Effector memory CD8-positive, alpha-beta T cell (primary cell): ENCODE data around the gene LRRC43.
"Not testable (repeated sequence)": the region's sequence is repeated elsewhere in the genome, so short reads cannot be mapped to it uniquely, and the experiment has no call there.

ENCODE experiments used
- ATAC-seq: fragments of 150-1000 bp; cut with Tn5 transposase; replicated peaks from 2 replicates; pipeline ENCODE4 v1.10.0; 2021; ENCODE audit warnings: mild to moderate bottlenecking, moderate library complexity
- DNase-seq, 3 experiments: peaks; one replicate each; pipeline ENCODE4 v3.0.0; 2021
- H3K27ac Mint-ChIP-seq, 2 donors: one replicate each; pipeline ENCODE4 v1.8.0; 2022; ENCODE audit warnings: mild to moderate bottlenecking in 2 of 2, mixed read lengths in 2 of 2, moderate library complexity in 2 of 2
- H3K27me3 Mint-ChIP-seq, 2 donors: one replicate each; pipeline ENCODE4 v1.8.0; 2022; ENCODE audit warnings: mixed read lengths in 2 of 2
- H3K36me3 Mint-ChIP-seq: one replicate; pipeline ENCODE4 v1.8.0; 2022; ENCODE audit warnings: mild to moderate bottlenecking, moderate library complexity, mixed read lengths; ENCODE audit not compliant: insufficient read depth
- H3K4me1 Mint-ChIP-seq, 2 donors: one replicate each; pipeline ENCODE4 v1.8.0; 2022; ENCODE audit warnings: low read depth in 2 of 2, mixed read lengths in 2 of 2
- H3K4me3 Mint-ChIP-seq, 2 donors: one replicate each; pipeline ENCODE4 v1.8.0; 2022; ENCODE audit warnings: mild to moderate bottlenecking in 2 of 2, mixed read lengths in 2 of 2, moderate library complexity in 2 of 2
- H3K9me3 Mint-ChIP-seq, 2 donors: one replicate each; pipeline ENCODE4 v1.8.0; 2022; ENCODE audit warnings: mixed read lengths in 2 of 2

Gene LRRC43

DNA sequence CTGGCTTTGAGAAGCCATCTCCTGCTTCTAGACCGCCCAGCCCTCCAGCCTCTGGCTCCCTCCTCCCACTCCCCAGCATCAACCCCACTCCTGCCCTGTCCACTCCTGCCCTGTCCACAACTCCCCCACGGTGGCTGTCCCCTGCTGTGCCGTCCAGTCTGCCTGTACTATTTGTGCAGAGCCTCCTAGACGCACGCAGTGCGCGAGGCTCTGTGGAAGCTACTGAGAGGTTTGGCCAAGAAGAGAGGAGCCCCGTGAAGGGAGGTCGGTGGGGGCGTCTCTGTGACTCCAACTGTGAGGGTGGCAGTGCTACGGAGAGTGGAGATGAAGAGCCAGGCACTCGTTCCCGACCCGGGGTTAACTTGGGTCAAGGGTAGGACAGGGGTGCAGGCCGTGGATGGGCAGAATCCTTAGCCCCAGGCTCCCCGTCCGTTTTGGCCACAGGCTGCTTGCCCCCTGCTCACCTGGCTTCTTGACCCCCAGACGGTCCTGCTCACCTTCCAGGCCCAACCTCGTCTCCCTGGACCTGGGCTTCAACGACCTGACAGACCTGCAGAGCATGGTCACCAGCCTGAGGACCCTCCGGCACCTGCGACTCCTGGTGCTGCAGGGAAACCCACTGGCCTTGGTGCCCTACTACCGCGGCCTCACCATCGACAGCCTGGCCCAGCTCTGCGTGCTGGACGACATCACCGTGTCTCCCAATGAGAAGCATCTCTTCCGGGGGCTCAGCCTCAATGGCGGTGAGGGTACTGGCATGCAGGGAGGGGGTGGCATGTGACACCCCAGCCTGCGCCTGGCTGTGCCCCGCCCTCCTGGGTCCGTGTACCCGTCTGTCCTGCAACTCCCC, 6.9 kb downstream of the LRRC43 start:
- Mint-ChIP-seq H3K4me1 (peaks cover 5 to 7% of the 10 kb centered on the region in 2 donors), H3K4me3 (no peak overlapping the region), H3K27ac (no peak overlapping the region), H3K9me3 (no peaks in the 10 kb centered on the region), H3K36me3 (no peaks in the 10 kb centered on the region), H3K27me3 (peaks cover 0 to 11% of the 10 kb centered on the region in 2 donors)
- ATAC-seq (no peak), DNase-seq (no peak)

DNA sequence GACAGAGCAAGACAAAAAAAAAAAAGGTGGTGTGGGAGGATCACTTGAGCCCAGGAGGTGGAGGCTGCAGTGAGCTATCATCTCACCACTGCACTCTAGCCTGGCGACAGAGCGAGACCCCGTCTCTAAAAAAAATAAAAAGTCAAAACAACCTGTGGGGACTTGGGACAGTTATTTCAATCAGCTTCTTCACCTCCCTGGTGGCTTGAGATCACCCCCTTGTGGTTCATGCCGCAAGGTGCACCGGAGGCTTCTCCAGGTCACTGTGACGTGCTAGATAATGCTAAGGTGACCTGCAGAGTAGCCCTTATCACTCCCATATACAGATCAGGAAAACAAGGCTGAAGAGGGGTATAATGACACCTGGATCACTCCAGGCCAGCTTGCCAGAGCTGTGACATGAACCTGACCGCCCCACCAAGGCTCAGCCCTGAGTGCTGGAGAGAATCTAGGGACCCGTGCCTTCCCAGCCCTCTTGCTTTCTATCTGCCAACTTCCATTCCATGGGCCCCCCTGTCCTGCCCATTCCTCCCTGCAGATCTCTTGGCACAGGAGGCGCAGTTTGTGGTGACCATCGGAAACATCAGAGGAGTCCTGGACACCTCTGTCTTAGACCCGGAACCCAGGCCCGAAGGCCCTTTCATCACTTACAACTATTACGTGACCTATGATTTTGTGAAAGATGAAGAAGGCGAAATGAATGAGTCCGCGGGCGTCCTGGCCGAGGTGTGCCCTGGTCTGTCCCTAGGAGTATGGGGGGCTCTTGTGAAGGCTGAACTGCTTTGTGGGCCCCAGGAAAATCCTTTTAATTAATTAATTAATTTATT, 8.1 kb downstream of the LRRC43 start:
- H3K4me1 Mint-ChIP-seq, result peaks cover 4 to 5% of the 10 kb centered on the region in 2 donors
- no peaks in the 10 kb centered on the region for H3K9me3 Mint-ChIP-seq
- peaks cover 0 to 10% of the 10 kb centered on the region in 2 donors for H3K27me3 Mint-ChIP-seq
- H3K4me3 Mint-ChIP-seq, result no peak overlapping the region
- peak; percentile 69 to 82 (median 70) for DNase-seq
- H3K27ac Mint-ChIP-seq, result no peak overlapping the region
- H3K36me3 Mint-ChIP-seq, result no peaks in the 10 kb centered on the region
- ATAC-seq, result peak; percentile 88

DNA sequence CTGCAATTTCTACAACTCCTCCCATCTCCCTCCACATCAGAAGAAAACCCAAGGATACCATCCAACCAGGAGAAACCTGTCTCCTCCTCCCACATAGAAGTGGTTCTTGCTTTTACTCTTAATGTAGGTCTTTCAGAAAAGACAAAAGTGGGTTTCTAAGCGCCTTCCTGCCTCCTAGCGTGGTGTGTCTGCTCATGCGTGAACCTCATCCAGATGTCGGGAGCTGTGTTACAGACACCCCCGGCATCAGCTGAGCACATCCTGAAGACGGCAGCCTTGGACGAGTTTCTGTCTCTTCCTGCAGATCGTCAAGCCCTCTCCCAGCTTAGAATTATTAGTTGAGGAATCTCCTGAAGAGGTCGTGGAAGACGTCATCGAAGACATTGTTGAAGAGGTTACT, 9.5 kb downstream of the LRRC43 start:
- H3K4me1 Mint-ChIP-seq, result peaks cover 5 to 8% of the 10 kb centered on the region in 2 donors
- H3K27ac Mint-ChIP-seq, result peak overlapping the region in 1 of 2 donors; percentile 9
- H3K36me3 Mint-ChIP-seq, result no peaks in the 10 kb centered on the region
- H3K9me3 Mint-ChIP-seq, result no peaks in the 10 kb centered on the region
- DNase-seq (no peak), ATAC-seq (no peak)
- H3K4me3 Mint-ChIP-seq, result no peak overlapping the region
- peaks cover 0 to 15% of the 10 kb centered on the region in 2 donors for H3K27me3 Mint-ChIP-seq

DNA sequence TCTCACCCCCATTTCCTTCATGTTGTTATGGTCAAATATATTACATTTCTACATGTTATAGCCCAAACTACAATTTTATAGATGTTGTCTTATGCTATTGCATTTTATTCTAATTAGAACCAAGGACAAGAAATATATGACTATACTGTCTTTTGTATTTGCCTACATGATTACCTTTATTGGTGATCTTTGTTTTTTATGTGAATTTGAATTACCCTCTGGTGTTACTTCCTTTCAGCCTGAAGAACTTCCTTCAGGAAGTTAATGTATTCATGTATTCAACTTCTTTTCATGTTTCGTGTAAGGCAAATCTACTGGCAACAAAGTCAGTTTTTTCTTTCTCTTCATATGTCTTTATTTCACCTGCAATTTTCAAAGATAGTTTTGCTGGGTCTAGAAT, 11.9 kb downstream of the LRRC43 start:
- no peak for ATAC-seq
- Mint-ChIP-seq H3K27me3 (peaks cover under 1 to 32% of the 10 kb centered on the region in 2 donors), H3K4me1 (peaks cover 6 to 11% of the 10 kb centered on the region in 2 donors), H3K27ac (no peak overlapping the region), H3K36me3 (no peaks in the 10 kb centered on the region), H3K9me3 (no peaks in the 10 kb centered on the region), H3K4me3 (no peak overlapping the region)
- no peak for DNase-seq

DNA sequence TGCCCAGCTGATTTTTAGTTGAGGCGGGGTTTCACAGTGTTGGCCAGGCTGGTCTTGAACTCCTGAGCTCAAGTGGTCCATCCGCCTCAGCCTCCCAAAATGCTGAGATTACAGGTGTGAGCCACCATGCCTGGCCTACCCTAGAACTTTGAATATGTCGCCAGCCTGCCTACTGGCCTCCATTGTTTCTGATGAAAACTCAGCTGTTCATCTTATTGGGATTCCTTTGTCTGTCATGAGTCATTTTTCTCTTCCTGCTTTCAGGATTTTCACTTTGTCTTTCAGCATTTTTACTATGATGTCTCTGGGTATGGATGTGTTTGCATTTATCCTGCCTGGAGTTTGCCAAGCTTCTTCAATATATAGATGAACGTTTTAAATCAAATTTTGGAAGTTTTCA, 12.5 kb downstream of the LRRC43 start:
- Mint-ChIP-seq H3K27me3 (peaks cover 7 to 38% of the 10 kb centered on the region in 2 donors), H3K9me3 (no peaks in the 10 kb centered on the region), H3K4me1 (peaks cover 6% of the 10 kb centered on the region in 2 donors), H3K4me3 (no peak overlapping the region), H3K36me3 (no peaks in the 10 kb centered on the region), H3K27ac (no peak overlapping the region)
- DNase-seq, result no peak
- no peak for ATAC-seq

- H3K9me3 Mint-ChIP-seq, result no peaks in the 10 kb centered on the region
- H3K4me3 Mint-ChIP-seq, result peak overlapping the region in 1 of 2 donors; percentile 30
- H3K4me1 Mint-ChIP-seq, result peaks cover 3 to 6% of the 10 kb centered on the region in 2 donors
- H3K36me3 Mint-ChIP-seq, result peaks cover 1% of the 10 kb centered on the region
- H3K27me3 Mint-ChIP-seq, result peaks cover 9 to 33% of the 10 kb centered on the region in 2 donors
- no peak for ATAC-seq
- DNase-seq, result no peak
- H3K27ac Mint-ChIP-seq, result no peak overlapping the region
These were observed 14.7 kb downstream of the LRRC43 start for GRCh38 chr12:122197612-122197966.

GRCh38 chr12:122199484-122200355, 16.8 kb downstream of the LRRC43 start:
- no peak overlapping the region for H3K4me3 Mint-ChIP-seq
- H3K4me1 Mint-ChIP-seq, result peaks cover 8 to 10% of the 10 kb centered on the region in 2 donors
- DNase-seq (no peak), ATAC-seq (no peak)
- H3K27me3 Mint-ChIP-seq, result peaks cover 11 to 29% of the 10 kb centered on the region in 2 donors
- peaks cover 2% of the 10 kb centered on the region for H3K36me3 Mint-ChIP-seq
- no peak overlapping the region for H3K27ac Mint-ChIP-seq
- H3K9me3 Mint-ChIP-seq, result no peaks in the 10 kb centered on the region

DNA sequence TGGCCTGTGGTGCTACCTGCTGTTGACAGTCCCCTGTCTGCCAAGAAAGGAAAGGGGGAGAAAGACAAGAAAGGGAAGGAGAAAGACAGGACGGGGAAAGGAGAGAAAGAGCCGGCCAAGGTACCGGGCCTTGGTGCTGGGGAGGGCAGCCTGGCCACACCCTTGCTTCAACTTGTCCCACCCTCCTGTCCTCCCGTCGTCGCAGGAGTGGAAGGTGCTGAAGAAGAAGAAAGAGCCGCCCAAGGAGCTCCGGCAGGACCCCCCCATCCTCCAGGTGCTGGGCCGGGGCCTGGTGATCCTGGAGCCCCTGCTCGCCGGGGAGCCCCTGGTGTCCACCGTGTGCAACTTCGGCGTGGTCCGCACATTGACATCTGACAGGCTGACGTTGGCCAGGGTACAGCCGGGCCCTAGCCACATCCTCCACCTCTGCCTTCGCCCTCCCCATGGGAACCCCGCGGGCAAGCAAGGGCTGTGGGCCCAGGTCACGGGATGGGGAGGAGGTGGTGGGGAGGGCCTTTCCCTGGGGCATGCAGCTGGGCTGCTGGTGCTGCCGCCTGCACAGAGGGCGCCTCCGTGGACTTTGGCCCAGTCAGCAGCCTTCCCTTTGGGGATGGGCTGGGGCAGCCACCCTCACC, 17.7 kb downstream of the LRRC43 start:
- ATAC-seq (no peak), DNase-seq (no peak)
- peaks cover 11% of the 10 kb centered on the region for H3K36me3 Mint-ChIP-seq
- no peak overlapping the region for H3K27ac Mint-ChIP-seq
- H3K4me1 Mint-ChIP-seq, result peaks cover 14 to 15% of the 10 kb centered on the region in 2 donors
- peaks cover 17 to 29% of the 10 kb centered on the region in 2 donors for H3K27me3 Mint-ChIP-seq
- no peak overlapping the region for H3K4me3 Mint-ChIP-seq
- H3K9me3 Mint-ChIP-seq, result no peaks in the 10 kb centered on the region

DNA sequence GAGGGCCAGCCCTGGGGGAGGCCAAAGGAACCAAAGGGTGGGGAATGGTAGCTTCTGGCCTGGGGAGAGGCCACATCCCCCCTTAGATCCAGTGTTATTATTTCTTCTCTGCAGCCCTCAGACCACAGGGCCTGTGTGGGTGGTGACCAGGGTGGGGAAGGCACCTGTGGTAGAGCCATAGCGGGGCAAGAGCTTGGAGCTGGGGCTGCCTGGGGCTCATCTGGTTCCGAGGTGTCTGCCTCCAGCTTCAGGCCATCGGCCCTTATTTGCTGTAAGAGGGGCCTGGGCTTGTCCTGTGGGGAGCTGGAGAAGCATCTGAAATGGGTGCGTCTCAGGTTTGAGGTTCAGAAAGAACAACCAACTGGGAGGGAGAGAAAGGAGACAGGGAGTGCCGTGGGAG, 18.5 kb downstream of the LRRC43 start:
- Mint-ChIP-seq H3K27ac (no peak overlapping the region), H3K36me3 (peaks cover 17% of the 10 kb centered on the region), H3K9me3 (no peaks in the 10 kb centered on the region), H3K4me1 (peaks cover 14 to 15% of the 10 kb centered on the region in 2 donors), H3K4me3 (no peak overlapping the region), H3K27me3 (peaks cover 17 to 29% of the 10 kb centered on the region in 2 donors)
- DNase-seq, result no peak
- ATAC-seq, result no peak

- Mint-ChIP-seq H3K27me3 (peaks cover 17 to 28% of the 10 kb centered on the region in 2 donors), H3K4me1 (peaks cover 14 to 15% of the 10 kb centered on the region in 2 donors), H3K36me3 (peaks cover 23% of the 10 kb centered on the region), H3K27ac (no peak overlapping the region), H3K4me3 (no peak overlapping the region), H3K9me3 (no peaks in the 10 kb centered on the region)
- ATAC-seq (no peak), DNase-seq (no peak)
These were observed 19.1 kb downstream of the LRRC43 start for GRCh38 chr12:122202017-122202416.

DNA sequence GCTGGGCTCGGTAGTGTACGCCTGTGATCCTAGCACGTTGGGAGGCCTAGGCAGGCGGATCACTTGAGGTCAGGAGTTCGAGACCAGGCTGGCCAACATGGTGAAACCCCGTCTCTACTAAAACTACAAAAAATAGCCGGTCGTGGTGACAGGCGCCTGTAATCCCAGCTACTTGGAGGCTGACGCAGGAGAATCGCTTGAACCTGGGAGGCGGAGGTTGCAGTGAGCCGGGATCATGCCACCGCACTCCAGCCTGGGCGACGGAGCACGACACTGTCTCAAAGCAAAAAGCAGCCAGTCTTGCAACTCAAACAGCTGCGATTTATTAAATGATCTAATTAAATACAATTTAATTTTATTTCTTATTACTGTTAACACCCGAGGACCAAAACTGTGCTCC, 19.9 kb downstream of the LRRC43 start:
- Mint-ChIP-seq H3K36me3 (peaks cover 28% of the 10 kb centered on the region), H3K27me3 (peaks cover 17 to 21% of the 10 kb centered on the region in 2 donors), H3K4me1 (peaks cover 9 to 11% of the 10 kb centered on the region in 2 donors), H3K4me3 (peak overlapping the region; percentile 79 to 82)
- not testable (repeated sequence) for ATAC-seq, H3K27ac Mint-ChIP-seq, DNase-seq, H3K9me3 Mint-ChIP-seq

- H3K27me3 Mint-ChIP-seq, result peaks cover 13 to 17% of the 10 kb centered on the region in 2 donors
- DNase-seq (peak; percentile 47 to 52 (median 51)), ATAC-seq (peak; percentile 69)
- H3K4me1 Mint-ChIP-seq, result peaks cover 9 to 11% of the 10 kb centered on the region in 2 donors
- no peaks in the 10 kb centered on the region for H3K9me3 Mint-ChIP-seq
- H3K36me3 Mint-ChIP-seq, result peaks cover 36% of the 10 kb centered on the region
- peak within 1 kb of the TSS; percentile 4 to 41 for H3K27ac Mint-ChIP-seq
- peak within 1 kb of the TSS; percentile 79 to 82 for H3K4me3 Mint-ChIP-seq
These were observed 20.6 kb downstream of the LRRC43 start, which contains the start of gene B3GNT4 for GRCh38 chr12:122203301-122204166. TSS of gene B3GNT4 (plus strand) at chr12:122203709. CDS start at chr12:122204619, 910 bp downstream.
